ENCODE data around the gene NUDT7.

NUDT7 gene

GRCh38 chr16:77729951-77730350, 7.6 kb downstream of the NUDT7 start:
- no peak for DNase-seq

GRCh38 chr16:77732241-77732946, 10.1 kb downstream of the NUDT7 start:
- no peak for DNase-seq

DNA sequence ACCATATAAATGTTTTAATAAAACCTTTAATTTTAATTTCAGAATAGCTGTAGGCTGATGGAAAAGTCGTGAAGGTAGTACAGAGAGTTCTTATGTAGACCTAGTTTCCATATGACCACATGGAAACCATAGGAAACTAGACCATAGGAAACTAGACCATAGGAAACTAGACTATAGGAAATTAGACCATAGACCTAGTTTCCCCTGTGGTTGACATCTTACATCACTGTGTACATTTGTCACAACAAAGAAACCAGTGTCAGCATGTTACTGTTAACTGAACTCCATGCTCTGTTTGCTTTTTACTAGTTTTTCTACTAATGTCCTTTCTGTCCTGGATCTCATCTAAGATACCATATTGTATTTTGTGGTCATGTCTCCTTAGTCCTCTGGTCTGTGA, 14.6 kb downstream of the NUDT7 start:
- no peak for DNase-seq

DNA sequence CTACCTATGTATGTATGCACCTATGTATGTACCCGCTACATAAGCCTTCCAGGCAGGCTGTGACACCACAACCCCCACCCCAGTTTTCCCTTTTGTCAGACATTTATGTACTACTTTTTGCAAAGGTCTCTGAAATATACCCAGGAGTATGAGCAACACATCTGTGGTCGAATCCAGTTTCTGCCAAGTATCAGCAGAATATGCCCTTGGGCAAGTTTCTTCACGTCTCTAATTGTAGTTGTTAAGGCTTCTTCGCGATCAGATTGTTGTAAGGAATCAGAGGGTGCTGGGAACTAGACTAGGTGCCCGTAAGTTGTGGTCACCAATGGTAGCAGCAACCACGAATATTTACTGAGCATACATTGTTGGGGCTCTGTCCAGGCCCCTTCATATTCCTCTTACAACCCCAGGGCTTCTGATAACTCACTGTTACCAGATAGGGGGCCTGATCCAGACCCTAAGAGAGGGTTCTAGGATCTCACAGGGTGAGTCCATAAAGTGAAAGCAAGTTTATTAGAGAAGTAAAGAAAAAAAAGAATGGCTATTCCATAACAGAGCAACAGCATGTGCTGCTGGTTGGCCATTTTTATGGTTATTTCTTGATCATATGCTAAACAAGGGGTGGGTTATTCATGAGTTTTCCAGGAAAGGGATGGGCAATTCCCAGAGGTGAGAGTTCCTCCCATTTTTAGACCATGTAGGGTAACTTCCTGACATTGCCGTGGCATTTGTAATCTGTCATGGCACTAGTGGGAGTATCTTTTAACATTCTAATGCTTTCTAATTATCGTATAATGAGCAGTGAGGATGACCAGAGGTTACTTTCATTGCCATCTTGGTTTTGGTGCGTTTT, 16.6 kb downstream of the NUDT7 start:
- DNase-seq = no peak

DNA sequence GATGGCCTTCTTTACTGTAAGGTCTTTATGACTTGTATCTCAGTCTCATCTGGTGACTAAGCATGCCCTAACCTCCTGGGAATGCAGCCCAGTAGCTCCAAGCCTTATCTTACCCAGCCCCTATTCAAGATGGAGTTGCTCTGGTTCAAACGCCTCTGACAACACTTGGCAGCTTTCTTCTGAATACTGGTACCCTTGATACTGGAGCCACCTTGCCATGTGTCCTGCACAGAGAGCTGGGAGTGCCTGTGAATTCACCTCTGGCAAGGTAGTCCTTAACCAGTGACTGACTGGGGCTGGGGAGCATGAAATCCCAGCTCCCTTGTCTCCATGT, 17.2 kb downstream of the NUDT7 start:
- DNase-seq = no peak

GRCh38 chr16:77744141-77744540, 21.8 kb downstream of the NUDT7 start:
- DNase-seq = no peak

GRCh38 chr16:77745972-77746371, 23.7 kb downstream of the NUDT7 start:
- DNase-seq = no peak

DNA sequence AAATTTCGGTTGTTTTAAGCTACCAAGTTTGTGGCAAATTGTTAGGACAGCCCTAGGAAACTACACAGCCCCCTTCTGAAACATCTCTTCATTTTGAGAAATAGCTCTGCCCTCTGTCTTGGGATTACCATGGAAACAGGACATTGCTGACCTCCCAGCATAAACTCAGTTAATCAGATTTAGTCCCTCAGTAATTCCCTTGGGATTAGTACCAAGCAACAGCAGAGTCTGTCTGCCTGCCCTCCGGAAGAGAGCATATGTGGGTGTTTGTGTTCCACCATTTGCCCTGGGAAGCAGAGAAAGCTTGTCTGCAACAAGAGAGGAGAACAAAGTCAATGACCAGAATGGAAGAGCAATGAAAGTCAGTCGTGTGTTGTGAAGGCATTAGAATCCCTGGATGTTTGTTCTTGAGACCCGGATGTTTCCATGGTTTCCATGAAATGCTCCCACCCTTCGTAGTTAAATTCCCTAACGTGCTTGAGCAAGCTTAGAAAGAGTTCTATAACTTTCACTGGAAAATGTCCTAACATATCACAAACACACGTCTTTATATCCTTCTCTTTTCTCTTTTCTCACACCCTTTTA, 26.2 kb downstream of the NUDT7 start:
- DNase-seq = no peak

- no peak for DNase-seq
Measured at GRCh38 chr16:77749415-77749814, 27.1 kb downstream of the NUDT7 start.

DNA sequence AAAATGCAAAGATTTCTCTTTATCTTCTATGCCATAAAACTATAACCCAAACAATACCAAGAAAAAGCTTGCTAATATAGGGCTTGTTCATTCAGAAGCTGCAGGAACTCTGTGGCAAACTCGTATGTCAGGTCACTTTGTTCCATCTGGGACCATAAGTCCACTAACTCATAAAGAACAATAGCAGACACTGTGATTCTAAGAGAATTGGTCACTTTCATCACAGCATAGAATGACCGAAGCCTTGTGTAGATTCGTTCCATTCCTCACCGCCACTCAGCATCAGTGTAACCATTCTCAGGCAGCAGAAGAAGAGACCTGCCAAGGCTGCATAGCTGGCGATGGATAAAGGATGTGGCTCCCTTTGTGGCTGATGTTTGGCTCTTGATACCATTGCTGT, 35.7 kb downstream of the NUDT7 start:
- no peak for DNase-seq

DNA sequence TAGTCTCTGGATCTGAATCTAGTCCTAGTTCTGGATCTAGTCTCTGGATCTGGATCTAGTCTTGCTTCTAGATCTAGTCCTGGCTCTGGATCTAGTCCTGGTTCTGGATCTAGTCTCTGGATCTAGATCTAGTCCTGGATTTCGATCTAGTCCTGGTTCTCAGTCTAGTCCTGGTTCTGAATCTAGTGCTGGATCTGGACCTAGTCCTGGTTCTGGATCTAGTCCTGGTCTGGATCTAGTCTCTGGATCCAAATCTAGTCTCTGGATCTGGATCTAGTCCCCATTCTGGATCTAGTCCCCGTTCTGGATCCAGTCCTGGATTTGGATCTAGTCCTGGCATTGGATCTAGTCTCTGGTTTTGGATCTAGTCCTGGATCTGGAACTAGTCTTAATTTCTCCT, 36.2 kb downstream of the NUDT7 start:
- DNase-seq = no peak

DNA sequence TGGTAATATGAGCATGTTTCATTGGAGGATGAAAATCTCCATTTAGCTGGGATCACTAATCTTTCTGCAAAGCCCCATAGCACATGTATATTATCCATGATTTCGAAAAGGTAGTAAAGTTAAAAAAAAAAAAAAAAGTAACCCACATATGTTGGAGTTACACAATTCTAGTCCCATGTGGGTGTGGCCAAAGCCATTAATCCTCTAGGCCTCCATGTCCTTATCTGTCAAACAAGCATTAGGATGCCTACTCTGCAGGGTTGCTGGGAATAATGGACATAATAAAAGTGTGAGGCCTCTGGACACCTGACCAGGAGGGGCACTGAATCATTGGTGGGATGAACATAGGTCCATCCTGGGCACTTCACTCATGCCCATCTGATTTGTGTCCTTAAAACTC, 36.9 kb downstream of the NUDT7 start:
- no peak for DNase-seq

- no peak for DNase-seq
Measured at GRCh38 chr16:77759821-77760220, 37.5 kb downstream of the NUDT7 start.

- no peak for DNase-seq
Measured at GRCh38 chr16:77760800-77761199, 38.5 kb downstream of the NUDT7 start.

DNA sequence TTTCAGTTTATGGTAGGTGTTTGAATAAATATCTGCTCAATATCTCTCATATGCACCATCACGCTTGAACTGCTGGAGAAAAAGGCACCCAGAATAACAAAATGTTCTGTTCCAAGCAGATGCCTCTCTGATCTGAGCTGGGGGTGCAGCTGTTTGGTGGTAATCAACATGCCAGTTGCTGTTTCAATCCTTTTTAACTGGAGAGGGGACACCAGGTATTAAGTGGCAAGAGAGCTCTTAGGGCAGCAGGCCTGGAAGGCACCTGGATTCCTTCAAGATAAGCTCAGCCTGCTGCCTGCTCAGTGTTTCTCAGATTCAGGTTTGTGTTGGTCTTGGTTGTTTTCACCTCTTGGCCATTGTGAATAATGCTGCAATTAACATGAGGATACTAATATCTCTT, 38.9 kb downstream of the NUDT7 start:
- DNase-seq = no peak

DNA sequence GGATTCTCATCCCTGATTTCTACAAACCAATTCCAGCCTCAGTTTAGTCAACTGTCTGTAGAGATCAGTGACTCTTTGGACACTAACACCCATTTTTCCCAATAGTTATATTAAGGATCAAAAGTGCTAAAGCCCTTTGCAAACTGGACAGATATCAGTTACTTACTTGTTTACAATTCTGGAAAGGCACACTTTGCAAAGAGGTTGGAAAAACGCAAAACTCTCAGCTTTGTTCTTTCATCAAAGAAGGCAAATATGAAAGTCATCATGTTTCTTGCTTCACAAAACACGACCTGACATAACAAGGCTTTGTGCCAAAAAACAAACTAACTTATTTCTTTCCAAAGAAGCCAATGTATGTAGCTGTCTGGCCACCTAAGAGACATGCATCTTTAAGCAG, 39.9 kb downstream of the NUDT7 start:
- no peak for DNase-seq

DNA sequence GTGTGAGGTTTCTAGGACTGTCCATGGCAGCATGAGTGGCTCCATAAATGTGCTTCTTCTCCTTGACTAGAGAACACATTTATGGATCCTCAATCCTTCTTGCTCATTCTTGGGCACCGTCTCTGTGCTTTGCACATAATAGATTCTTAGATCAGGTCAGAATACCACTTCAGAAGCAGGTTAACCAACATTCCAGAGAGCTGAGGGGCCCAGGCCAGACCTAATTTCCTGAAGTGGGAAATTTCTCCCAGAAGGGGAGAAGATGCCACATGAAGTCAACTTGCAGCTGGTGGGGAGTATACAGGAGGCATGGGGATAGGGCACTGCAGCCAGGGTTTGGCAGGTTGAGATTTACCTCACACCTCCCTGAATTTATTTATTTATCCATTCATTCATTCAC, 41.7 kb downstream of the NUDT7 start:
- DNase-seq = no peak

- no peak for DNase-seq
Measured at GRCh38 chr16:77767211-77767610, 44.9 kb downstream of the NUDT7 start.

GRCh38 chr16:77767826-77768225, 45.5 kb downstream of the NUDT7 start:
- DNase-seq = no peak

DNA sequence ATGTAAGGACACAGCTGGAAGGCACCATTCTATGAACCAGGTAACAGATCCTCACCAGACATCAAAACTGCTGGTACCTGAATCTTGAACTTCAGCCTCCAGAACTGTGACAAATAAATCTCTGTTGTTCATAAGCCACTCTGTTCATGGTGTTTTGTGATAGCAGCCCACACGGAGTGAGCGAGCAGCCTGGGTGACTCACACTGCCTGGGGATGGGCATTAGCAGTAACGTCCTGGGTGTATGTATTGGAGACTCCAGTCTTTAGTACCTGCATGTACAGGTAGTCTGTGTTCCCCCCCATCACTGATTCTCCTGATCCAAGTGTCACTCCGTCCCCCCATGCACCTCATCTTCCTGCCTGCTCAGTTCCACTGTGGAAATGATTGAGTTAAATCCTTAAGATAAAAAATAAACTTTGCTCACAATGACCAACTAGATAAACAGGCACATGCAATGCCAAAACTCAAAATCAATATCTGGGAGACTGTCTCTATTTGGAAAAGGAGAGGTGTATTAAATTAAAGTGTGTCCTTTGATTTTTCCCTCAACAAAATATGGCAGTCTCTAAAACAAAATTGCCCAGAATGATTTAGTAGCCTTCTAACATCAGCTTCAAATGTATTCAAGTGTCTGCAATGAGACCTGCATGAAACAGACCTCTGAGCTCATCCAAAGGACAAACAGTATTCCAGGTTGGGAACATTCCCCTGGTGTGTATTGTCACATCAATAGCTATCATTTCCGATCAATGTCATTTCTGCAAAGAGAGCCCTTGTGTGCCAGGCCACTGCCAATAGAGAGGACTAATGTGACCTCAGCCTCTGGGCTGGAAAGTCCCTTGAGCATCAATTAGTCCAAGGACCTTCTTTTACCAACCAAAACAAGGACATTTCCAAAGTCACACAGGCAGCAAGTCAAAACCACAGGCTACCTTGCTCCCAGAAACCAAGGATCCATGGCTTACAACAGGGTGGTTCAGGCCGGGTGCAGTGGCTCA, 53.9 kb downstream of the NUDT7 start:
- DNase-seq = no peak

DNA sequence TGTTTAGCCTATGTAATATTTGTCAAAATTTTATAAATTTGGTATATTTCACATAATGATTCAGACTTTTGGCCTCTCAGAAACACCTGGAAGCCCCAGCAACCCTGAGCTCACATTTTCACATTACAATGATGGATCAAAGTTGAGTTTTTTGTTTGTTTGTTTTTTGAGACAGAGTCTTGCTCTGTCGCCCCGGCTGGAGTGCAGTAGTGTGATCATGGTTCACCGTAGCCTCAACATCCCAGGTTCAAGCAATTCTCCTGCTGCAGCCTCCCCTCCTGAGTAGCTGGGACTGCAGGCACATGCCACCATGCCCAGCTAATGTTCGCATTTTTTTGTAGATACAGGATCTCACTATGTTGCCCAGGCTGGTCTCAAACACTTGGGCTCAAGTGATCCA, 55.4 kb downstream of the NUDT7 start:
- no peak for DNase-seq

DNA sequence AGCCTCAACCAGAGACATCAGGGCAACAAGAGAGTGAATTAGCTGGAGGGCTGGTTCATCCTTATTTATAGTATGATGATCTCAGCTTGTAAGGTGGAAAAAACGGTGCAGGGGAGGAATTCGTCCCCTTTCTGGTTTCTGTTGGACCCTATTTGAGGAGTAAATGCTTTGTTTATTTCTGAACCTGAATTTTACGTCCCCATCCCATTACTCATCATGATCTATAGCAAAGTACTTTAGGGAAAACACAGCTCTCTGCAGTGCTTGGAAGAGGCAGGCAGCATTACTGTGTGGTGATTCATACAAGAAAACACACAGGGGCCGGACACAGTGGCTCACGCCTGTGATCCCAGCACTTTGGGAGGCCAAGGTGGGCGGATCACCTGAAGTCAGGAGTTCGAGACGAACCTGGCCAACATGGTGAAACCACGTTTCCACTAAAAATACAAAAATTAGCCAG, 58.1 kb downstream of the NUDT7 start:
- no peak for DNase-seq

GRCh38 chr16:77781091-77781490, 58.8 kb downstream of the NUDT7 start:
- no peak for DNase-seq

All from stimulated activated CD4-positive, alpha-beta T cell treated with anti-CD3 and anti-CD28 coated beads, Interleukin-15, amount 100 ng/mL, for 24 hours (primary cell).